Glutamatergic neuron (in vitro differentiated cells): ENCODE results near the gene FOXRED2. TPM values are rescaled to one million over a fixed set of nuclear protein-coding genes. Genes with fewer than 3 reads are reported as not detected.
"Not testable (repeated sequence)": the region's sequence is repeated elsewhere in the genome, so short reads cannot be mapped to it uniquely, and the experiment has no call there.

Experiments used
- DNase-seq: peaks from one replicate; pipeline ENCODE4 v3.0.0; 2022
- H3K27ac Mint-ChIP-seq: one replicate; pipeline ENCODE4 v1.8.0; 2020; ENCODE audit warnings: mild to moderate bottlenecking, mixed read lengths, inconsistent platforms; ENCODE audit not compliant: unreplicated experiment
- H3K27me3 Mint-ChIP-seq: one replicate; pipeline ENCODE4 v1.8.0; 2020; ENCODE audit warnings: mild to moderate bottlenecking, moderate library complexity, mixed read lengths, inconsistent platforms; ENCODE audit not compliant: unreplicated experiment
- H3K36me3 Mint-ChIP-seq: one replicate; pipeline ENCODE4 v1.8.0; 2020; ENCODE audit warnings: mild to moderate bottlenecking, mixed read lengths, inconsistent platforms; ENCODE audit not compliant: unreplicated experiment
- H3K4me1 Mint-ChIP-seq: one replicate; pipeline ENCODE4 v1.8.0; 2020; ENCODE audit warnings: mild to moderate bottlenecking, low read depth, mixed read lengths, inconsistent platforms; ENCODE audit not compliant: unreplicated experiment
- H3K4me3 Mint-ChIP-seq: one replicate; pipeline ENCODE4 v1.8.0; 2020; ENCODE audit warnings: mild to moderate bottlenecking, mixed read lengths, inconsistent platforms; ENCODE audit not compliant: unreplicated experiment
- H3K9me3 Mint-ChIP-seq: one replicate; pipeline ENCODE4 v1.8.0; 2020; ENCODE audit warnings: mild to moderate bottlenecking, moderate library complexity, mixed read lengths, inconsistent platforms; ENCODE audit not compliant: unreplicated experiment
- total RNA-seq: library from RNA; stranded (reverse); fragmentation: NEBNext Ultra II Directional; extraction: Animal tissue kit (Norgen Biotek cat#: 25700); gene quantifications from one replicate; pipeline ENCODE4 v1.2.1, GENCODE V29; 2021; ENCODE audit not compliant: unreplicated experiment
- TF ChIP-seq, protein P1 (sequence below): fragments of 200-600 bp; sonication (generic); IDR thresholded peaks from one replicate; pipeline ENCODE4 v1.5.0; 2021; ENCODE audit not compliant: partially characterized antibody, unreplicated experiment

The FOXRED2 gene
- total RNA-seq, 1 donor from 2014 or later = 41.6 TPM

GRCh38 chr22:36541831-36542411 lies 35.1 kb upstream of the FOXRED2 start:
- H3K27ac Mint-ChIP-seq = no peak overlapping the region
- no peak for DNase-seq
- H3K27me3 Mint-ChIP-seq = peaks cover 3% of the 10 kb centered on the region
- H3K4me1 Mint-ChIP-seq = peaks cover 8% of the 10 kb centered on the region
- H3K4me3 Mint-ChIP-seq = no peak overlapping the region
- TF ChIP-seq, protein P1, sequence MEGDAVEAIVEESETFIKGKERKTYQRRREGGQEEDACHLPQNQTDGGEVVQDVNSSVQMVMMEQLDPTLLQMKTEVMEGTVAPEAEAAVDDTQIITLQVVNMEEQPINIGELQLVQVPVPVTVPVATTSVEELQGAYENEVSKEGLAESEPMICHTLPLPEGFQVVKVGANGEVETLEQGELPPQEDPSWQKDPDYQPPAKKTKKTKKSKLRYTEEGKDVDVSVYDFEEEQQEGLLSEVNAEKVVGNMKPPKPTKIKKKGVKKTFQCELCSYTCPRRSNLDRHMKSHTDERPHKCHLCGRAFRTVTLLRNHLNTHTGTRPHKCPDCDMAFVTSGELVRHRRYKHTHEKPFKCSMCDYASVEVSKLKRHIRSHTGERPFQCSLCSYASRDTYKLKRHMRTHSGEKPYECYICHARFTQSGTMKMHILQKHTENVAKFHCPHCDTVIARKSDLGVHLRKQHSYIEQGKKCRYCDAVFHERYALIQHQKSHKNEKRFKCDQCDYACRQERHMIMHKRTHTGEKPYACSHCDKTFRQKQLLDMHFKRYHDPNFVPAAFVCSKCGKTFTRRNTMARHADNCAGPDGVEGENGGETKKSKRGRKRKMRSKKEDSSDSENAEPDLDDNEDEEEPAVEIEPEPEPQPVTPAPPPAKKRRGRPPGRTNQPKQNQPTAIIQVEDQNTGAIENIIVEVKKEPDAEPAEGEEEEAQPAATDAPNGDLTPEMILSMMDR = no peak
- peaks cover 4% of the 10 kb centered on the region for H3K9me3 Mint-ChIP-seq
- no peaks in the 10 kb centered on the region for H3K36me3 Mint-ChIP-seq

DNA sequence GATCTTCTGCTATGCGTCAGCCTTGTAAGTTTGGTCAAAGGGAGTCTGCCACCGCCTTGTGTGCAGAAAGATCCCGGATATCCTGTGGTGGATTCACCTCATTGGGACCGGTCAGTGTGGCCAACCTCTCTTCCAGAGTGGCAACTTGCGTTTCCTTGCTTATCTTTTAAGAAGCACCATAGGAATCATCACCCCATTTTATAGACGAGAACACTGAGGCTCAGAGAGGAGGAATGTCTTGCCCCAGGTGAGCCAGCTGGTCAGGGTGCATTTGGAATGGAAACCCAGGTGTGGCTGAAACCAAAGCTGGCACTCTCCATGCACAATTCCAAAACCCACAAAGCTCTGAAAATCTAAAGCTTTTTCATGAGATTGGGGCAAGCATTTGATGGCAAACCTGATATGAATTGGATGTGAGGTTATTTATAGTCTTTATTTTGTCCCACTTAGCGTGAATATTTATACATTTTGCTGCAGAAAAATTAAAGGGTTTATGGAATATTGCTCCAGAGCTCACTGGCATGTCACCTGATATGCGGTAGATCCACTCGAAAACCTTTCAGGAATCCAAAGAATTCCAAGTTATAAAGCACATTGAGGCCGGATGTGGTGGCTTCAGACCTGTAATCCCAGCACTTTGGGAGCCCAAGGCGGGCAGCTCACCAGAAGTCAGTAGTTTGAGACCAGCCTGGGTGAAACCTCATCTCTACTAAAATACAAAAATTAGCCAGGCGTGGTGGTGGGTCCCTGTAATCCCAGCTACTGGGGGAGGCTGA lies 34.2 kb upstream of the FOXRED2 start:
- Mint-ChIP-seq H3K36me3 (no peaks in the 10 kb centered on the region), H3K4me1 (peaks cover 1% of the 10 kb centered on the region)
- TF ChIP-seq, protein P1 = no peak

GRCh38 chr22:36538529-36538928 lies 31.7 kb upstream of the FOXRED2 start:
- DNase-seq = no peak
- H3K4me1 Mint-ChIP-seq = no peaks in the 10 kb centered on the region
- H3K9me3 Mint-ChIP-seq = peaks cover 9% of the 10 kb centered on the region
- H3K36me3 Mint-ChIP-seq = peaks cover 4% of the 10 kb centered on the region
- H3K4me3 Mint-ChIP-seq = no peak overlapping the region
- TF ChIP-seq, protein P1 = no peak
- H3K27ac Mint-ChIP-seq = no peak overlapping the region
- peaks cover 3% of the 10 kb centered on the region for H3K27me3 Mint-ChIP-seq

More for the DNA sequence above, 34.2 kb upstream of the FOXRED2 start:
- Mint-ChIP-seq H3K27me3 (peaks cover 3% of the 10 kb centered on the region), H3K4me3 (no peak overlapping the region), H3K27ac (no peak overlapping the region), H3K9me3 (peaks cover 4% of the 10 kb centered on the region)
- no peak for DNase-seq

DNA sequence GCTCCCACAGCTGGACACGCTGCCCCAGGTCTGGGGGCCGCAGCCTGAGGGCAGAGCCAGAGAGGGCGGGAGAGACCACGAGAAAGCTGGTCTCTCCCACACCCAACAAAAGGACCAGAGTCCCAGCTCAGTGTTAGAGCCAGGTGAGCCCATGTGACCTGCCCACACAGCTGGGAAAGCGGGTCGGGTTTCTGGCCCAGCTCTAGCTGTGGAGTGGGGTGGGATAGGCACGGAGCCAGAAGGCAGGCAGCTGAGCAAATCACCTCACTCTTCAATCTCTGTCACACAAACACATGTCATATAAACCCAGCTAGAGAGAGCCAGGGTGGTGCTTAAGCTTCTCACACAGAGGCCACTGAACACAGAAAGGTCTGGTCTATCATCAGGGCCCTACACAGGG lies 29.9 kb upstream of the FOXRED2 start:
- peaks cover 12% of the 10 kb centered on the region for H3K9me3 Mint-ChIP-seq
- H3K36me3 Mint-ChIP-seq = peaks cover 9% of the 10 kb centered on the region
- H3K4me1 Mint-ChIP-seq = no peaks in the 10 kb centered on the region
- H3K27ac Mint-ChIP-seq = no peak overlapping the region
- H3K27me3 Mint-ChIP-seq = peaks cover 3% of the 10 kb centered on the region
- no peak overlapping the region for H3K4me3 Mint-ChIP-seq
- no peak for DNase-seq
- TF ChIP-seq, protein P1 = no peak

- not testable (repeated sequence) for H3K27ac Mint-ChIP-seq, DNase-seq, H3K4me3 Mint-ChIP-seq, H3K4me1 Mint-ChIP-seq, H3K36me3 Mint-ChIP-seq, H3K27me3 Mint-ChIP-seq
- peaks cover 11% of the 10 kb centered on the region for H3K9me3 Mint-ChIP-seq
Measured at GRCh38 chr22:36533320-36533719, 26.5 kb upstream of the FOXRED2 start.
